ENCODE results near the gene TEPSIN. TPM values are rescaled to one million over a fixed set of nuclear protein-coding genes. Genes with fewer than 3 reads are reported as not detected.

Gene TEPSIN
- total and polyA plus RNA-seq, 3 donors from 2014 or later: 32.0 to 83.0 (median 55.4) TPM

DNA sequence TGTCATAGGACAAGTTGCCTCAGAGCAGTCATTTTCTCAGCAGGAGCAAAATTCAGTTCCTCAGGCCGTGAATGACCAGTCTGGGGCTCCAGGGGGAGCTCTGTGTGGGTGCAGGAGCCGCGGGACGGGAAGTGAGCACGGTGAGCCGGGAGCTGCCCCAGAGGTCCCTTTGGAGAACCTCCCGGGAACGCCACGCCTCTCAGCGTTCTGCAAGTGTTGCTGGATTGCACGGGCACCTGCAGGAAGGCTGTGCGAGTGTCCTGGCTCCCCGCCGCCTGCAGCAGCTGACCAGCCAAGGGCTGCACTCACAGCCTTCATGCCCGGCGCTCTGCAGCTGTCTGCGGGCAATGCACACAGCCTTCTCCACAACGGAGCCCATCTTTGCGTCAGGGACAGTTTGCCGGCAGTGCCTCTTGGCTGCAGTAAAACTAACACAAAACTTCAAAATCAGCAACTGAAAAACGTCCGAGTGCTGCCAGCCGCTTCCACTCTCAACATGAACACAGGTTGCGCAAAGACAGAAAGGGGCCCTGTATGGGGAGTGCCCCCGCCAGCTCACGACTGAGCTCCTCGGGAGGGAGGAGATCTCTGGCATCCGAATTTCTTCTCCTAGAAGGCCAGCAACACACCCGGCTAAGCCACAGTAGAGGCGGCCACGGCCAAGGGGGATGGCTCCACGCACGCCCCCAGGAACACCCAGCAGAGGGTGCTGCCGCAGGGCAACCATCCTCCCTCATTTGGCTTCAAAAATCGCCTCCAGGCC, 16.3 kb upstream of the TEPSIN start:
- Histone ChIP-seq H3K4me3 (no peak overlapping the region), H3K36me3 (ENCODE audit: low read depth, missing control alignments) (no peaks in the 10 kb centered on the region), H3K9me3 (no peaks in the 10 kb centered on the region), H3K27me3 (no peaks in the 10 kb centered on the region), H3K27ac (peak overlapping the region in 1 of 2 donors; percentile 15), H3K4me1 (peaks cover 12% of the 10 kb centered on the region)
- WGBS, 2 donors: 34 to 49% methylated on average over 13 to 31 of the region's 35 CpGs
- TF ChIP-seq, protein P1, sequence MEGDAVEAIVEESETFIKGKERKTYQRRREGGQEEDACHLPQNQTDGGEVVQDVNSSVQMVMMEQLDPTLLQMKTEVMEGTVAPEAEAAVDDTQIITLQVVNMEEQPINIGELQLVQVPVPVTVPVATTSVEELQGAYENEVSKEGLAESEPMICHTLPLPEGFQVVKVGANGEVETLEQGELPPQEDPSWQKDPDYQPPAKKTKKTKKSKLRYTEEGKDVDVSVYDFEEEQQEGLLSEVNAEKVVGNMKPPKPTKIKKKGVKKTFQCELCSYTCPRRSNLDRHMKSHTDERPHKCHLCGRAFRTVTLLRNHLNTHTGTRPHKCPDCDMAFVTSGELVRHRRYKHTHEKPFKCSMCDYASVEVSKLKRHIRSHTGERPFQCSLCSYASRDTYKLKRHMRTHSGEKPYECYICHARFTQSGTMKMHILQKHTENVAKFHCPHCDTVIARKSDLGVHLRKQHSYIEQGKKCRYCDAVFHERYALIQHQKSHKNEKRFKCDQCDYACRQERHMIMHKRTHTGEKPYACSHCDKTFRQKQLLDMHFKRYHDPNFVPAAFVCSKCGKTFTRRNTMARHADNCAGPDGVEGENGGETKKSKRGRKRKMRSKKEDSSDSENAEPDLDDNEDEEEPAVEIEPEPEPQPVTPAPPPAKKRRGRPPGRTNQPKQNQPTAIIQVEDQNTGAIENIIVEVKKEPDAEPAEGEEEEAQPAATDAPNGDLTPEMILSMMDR (IDR thresholded peaks at IDR 0.05): peak; percentile 39 to 63 (median 63)
- TF ChIP-seq POLR2A (IDR thresholded peaks at IDR 0.05): no peak
- DNase-seq: peak; percentile 86
- intact Hi-C loops (cut with DNase I; ENCODE audit: low total_unique reads): loop anchor here (5.0 to 10.0 kb wide), 2 partner anchors 80 to 227 kb away; no protein-coding TSS in a partner anchor

DNA sequence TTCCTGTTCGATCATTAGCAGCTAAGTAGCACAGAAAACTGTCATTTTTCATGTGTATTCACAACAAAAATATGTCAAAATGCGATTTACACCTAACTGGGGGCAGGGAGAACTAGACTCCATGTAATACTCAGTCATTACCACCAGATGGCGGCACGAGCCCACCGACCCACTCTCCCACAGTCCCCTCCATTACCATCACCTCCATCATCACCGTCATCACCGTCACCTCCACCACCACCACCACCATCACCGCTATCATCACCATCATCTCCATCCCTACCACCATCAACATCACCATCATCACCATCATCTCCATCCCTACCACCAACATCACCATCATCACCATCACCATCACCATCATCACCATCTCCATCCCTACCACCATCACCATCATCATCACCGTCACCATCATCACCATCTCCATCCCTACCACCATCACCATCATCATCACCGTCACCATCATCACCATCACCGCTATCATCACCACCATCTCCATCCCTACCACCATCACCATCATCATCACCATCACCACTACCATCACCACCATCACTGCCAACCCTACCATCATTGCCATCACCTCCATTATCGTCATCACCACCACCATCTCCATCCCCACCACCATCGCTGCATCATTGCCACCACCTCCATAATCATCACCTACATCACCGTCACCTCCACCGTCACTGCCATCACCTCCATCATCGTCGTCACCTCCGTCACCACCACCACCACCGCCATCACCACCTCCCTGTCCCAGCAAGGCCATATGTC, 14.7 kb upstream of the TEPSIN start:
- no peaks in the 10 kb centered on the region for H3K9me3 ChIP-seq
- peak; percentile 47 for DNase-seq
- no peak overlapping the region for H3K27ac ChIP-seq
- H3K36me3 ChIP-seq (ENCODE audit: low read depth, missing control alignments): no peaks in the 10 kb centered on the region
- H3K4me1 ChIP-seq: peaks cover 12% of the 10 kb centered on the region
- 67 to 68% methylated on average over 19 of the region's 19 CpGs for WGBS, 2 donors
- H3K27me3 ChIP-seq: no peaks in the 10 kb centered on the region
- H3K4me3 ChIP-seq: no peak overlapping the region
- no peak for TF ChIP-seq POLR2A (IDR thresholded peaks at IDR 0.05)
- TF ChIP-seq, protein P1 (IDR thresholded peaks at IDR 0.05): peak; percentile 82 to 88 (median 86)
- intact Hi-C loops (cut with DNase I; ENCODE audit: low total_unique reads): loop anchor here (5.0 to 10.0 kb wide), 2 partner anchors 81 to 229 kb away; no protein-coding TSS in a partner anchor

DNA sequence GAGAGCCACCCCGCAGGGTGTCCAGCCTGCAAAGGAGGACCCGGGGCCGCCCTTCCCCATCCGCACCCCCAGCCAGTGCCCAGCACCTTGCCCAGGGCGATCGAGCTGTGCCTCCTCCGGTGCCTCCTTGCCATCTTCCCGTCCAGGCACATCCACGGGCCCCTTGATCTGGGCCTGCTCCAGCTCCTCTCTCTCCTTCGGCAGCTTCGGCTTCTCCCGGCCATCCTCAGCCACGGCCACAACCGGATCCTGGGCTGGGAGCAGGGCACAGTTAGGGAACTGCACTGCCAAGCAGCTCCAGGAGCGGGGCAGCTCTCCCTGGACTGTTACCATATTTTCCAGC, 14.1 kb upstream of the TEPSIN start:
- no peak for DNase-seq
- Histone ChIP-seq H3K4me3 (no peak overlapping the region), H3K9me3 (no peaks in the 10 kb centered on the region), H3K4me1 (peaks cover 12% of the 10 kb centered on the region), H3K27me3 (no peaks in the 10 kb centered on the region), H3K27ac (no peak overlapping the region), H3K36me3 (ENCODE audit: low read depth, missing control alignments) (no peaks in the 10 kb centered on the region)
- no peak for TF ChIP-seq POLR2A (IDR thresholded peaks at IDR 0.05)
- TF ChIP-seq, protein P1 (IDR thresholded peaks at IDR 0.05): no peak
- intact Hi-C loops (cut with DNase I; ENCODE audit: low total_unique reads): loop anchor here (5.0 to 10.0 kb wide), 2 partner anchors 82 to 229 kb away; no protein-coding TSS in a partner anchor
- WGBS, 2 donors: 81 to 85% methylated on average over 12 to 15 of the region's 15 CpGs

DNA sequence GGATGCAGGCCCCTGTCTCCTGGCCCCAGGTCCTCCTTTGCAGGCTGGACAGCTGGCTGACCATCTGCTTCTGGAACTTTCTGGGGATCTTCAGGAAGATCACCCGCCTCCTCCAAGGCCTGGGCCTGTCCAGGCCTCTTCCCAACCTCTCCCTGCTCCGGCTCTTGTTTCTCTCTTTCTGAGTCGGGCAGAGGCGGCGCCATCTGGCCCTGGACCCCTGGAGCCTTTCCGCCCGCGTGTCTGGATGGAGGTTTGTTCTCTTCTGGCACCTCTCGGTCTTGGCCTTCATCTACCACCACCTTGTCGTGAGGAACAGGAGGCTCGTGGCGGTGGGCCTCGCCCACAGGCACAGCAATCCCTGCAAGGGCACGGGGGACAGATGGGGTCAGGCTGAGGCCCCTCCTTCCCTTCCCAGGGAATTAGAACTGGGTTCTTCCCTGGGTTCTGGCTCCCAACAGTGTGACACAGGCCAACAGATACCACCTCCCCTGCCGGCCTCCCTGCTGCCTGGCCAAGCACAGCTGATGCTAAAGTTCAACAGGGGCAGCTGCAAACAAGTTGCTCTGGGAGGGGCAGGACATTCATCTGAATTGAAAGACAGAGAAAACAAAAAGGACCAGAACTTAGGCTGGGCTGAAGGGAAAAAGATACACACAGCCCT, 13.6 kb upstream of the TEPSIN start:
- intact Hi-C loops (cut with DNase I; ENCODE audit: low total_unique reads): loop anchor here (5.0 to 10.0 kb wide), 2 partner anchors 82 to 230 kb away; no protein-coding TSS in a partner anchor
- no peaks in the 10 kb centered on the region for H3K27me3 ChIP-seq
- DNase-seq: no peak
- no peak overlapping the region for H3K4me3 ChIP-seq
- no peaks in the 10 kb centered on the region for H3K9me3 ChIP-seq
- WGBS, 2 donors: 88% methylated on average over 15 of the region's 15 CpGs
- H3K36me3 ChIP-seq (ENCODE audit: low read depth, missing control alignments): no peaks in the 10 kb centered on the region
- TF ChIP-seq, protein P1 (IDR thresholded peaks at IDR 0.05): no peak
- no peak for TF ChIP-seq POLR2A (IDR thresholded peaks at IDR 0.05)
- H3K27ac ChIP-seq: no peak overlapping the region
- H3K4me1 ChIP-seq: peaks cover 12% of the 10 kb centered on the region
